Heart left ventricle (tissue), 16 donors: ENCODE measurements around the gene ANP32A. TPM values are rescaled to one million over a fixed set of nuclear protein-coding genes. Genes with fewer than 3 reads are reported as not detected.

ENCODE experiments used
- ATAC-seq, 4 donors: fragments of 200-7000 bp; cut with Tn5 transposase; one replicate each; pipeline ENCODE4 v1.9.1; 2020 to 2022; ENCODE audit warnings: moderate library complexity in 4 of 4, mild to moderate bottlenecking in 3 of 4, moderate number of reproducible peaks in 1 of 4
- DNase-seq, 5 donors: peaks; one replicate each; pipeline ENCODE4 v3.0.0-alpha.2; 2020
- H3K27ac ChIP-seq, 12 donors: fragments of 200-600 bp; sonication (generic) in 4 of 12; one replicate each; pipeline versions ENCODE4 v1.5.0 to v1.8.0; 2016 to 2022; ENCODE audit warnings: mild to moderate bottlenecking in 2 of 12
- H3K27me3 ChIP-seq, 9 donors: fragments of 200-600 bp; sonication (generic) in 2 of 9; one replicate each; pipeline versions ENCODE4 v1.5.1 to v1.8.0; 2016 to 2022; ENCODE audit warnings: mild to moderate bottlenecking in 3 of 9
- H3K36me3 ChIP-seq, 9 donors: fragments of 200-600 bp; sonication (generic) in 2 of 9; one replicate each; pipeline versions ENCODE4 v1.5.0 to v1.8.0; 2018 to 2022; ENCODE audit warnings: mild to moderate bottlenecking in 2 of 9
- H3K4me1 ChIP-seq, 12 donors: fragments of 200-600 bp; sonication (generic) in 4 of 12; one replicate each; pipeline versions ENCODE4 v1.5.0 to v1.8.0; 2016 to 2022; ENCODE audit warnings: mild to moderate bottlenecking in 3 of 12
- H3K4me3 ChIP-seq, 12 donors: fragments of 200-600 bp; sonication (generic) in 4 of 12; one replicate each; pipeline versions ENCODE4 v1.5.0 to v1.8.0; 2017 to 2022; ENCODE audit warnings: mild to moderate bottlenecking in 9 of 12, moderate library complexity in 4 of 12
- H3K9me3 ChIP-seq, 12 donors: fragments of 200-600 bp; sonication (generic) in 4 of 12; one replicate each; pipeline versions ENCODE4 v1.5.0 to v1.8.0; 2016 to 2022; ENCODE audit warnings: mild to moderate bottlenecking in 1 of 12
- POLR2A ChIP-seq, 2 donors: fragments of 450-650 bp; IDR thresholded peaks; one replicate each; pipeline ENCODE4 v1.6.1; 2017; ENCODE audit warnings: antibody characterized with exemption in 2 of 2, mild to moderate bottlenecking in 2 of 2, moderate library complexity in 2 of 2
- WGBS, 4 donors: extraction: QIAGEN DNeasy Blood & Tissue Kit in 2 of 4; methylation state at CpG; one replicate each; pipeline versions ENCODE4 v1.1.5 to v1.1.7; 2013 to 2018; 5-methylcytosine and 5-hydroxymethylcytosine counted together
- intact Hi-C, 10 donors: fragments of 100-400 bp; cut with DNase I; formaldehyde crosslinking; loops; one replicate each; pipeline versions ENCODE4 v1.11.1 to v1.14.2; 2022
- polyA plus RNA-seq, 2 donors: library from polyadenylated mRNA; stranded (reverse); fragments of 200-250 nt; gene quantifications; one replicate each; pipeline ENCODE4 v1.2.3, GENCODE V29; 2013
- total RNA-seq, 9 donors: library from RNA; depleted of rRNA in 2 of 9; stranded (reverse); fragments of >200 nt in 2 of 9; fragmentation: NEBNext Ultra II Directional in 3 of 9; extraction: Animal tissue kit (Norgen Biotek cat#: 25700) in 3 of 9; gene quantifications; one replicate each; pipeline versions ENCODE4 v1.1.0 to v1.2.4, GENCODE V29; 2016 to 2023
- TF ChIP-seq, protein P1 (sequence below), 12 donors: fragments of 200-600 bp; sonication (generic) in 4 of 12; IDR thresholded peaks; one replicate each; pipeline versions ENCODE4 v1.5.0 to v1.8.0; 2018 to 2022; ENCODE audit warnings: antibody characterized with exemption in 12 of 12, mild to moderate bottlenecking in 5 of 12
- donor health status: ischemic (EF 13 %, LVEDD 7.1; RV severe dilation, severe dysfunction).
- donor health status: healthy with polysubstance abuse.
- donor health status: DM: no; HTN: yes; CAD: no.
- donor health status: DM: no; HTN: no; CAD: no.
- donor health status: ischemic (EF 25% LVEDD 6.9; RV normal size, moderate dysfunction).
- donor health status: ischemic (EF 25% LVEDD 5.7; RV mildly dilated, moderate dysfunction).
- donor health status: healthy.
- donor health status: DM: yes; HTN: yes; CAD: no.
- donor health status: ischemic (EF 35%, LVEDD 5.7; RV mildly dilated, moderate dysfunction).
- donor health status: nonischemic (EF 11% LVEDD 7.7; RV severe dilation, severe dysfunction).
- donor health status: DM: yes; HTN: yes; CAD: no.
- donor health status: PGD.
- donor health status: ischemic (EF 29% LVEDD 5.4; RV normal size, mild dysfunction).
- donor health status: nonischemic (EF 23%, LVEDD 6.1; RV moderate dilation, normal function).

ANP32A gene
- total and polyA plus RNA-seq, 11 donors: 55.7 to 202 (median 142) TPM

DNA sequence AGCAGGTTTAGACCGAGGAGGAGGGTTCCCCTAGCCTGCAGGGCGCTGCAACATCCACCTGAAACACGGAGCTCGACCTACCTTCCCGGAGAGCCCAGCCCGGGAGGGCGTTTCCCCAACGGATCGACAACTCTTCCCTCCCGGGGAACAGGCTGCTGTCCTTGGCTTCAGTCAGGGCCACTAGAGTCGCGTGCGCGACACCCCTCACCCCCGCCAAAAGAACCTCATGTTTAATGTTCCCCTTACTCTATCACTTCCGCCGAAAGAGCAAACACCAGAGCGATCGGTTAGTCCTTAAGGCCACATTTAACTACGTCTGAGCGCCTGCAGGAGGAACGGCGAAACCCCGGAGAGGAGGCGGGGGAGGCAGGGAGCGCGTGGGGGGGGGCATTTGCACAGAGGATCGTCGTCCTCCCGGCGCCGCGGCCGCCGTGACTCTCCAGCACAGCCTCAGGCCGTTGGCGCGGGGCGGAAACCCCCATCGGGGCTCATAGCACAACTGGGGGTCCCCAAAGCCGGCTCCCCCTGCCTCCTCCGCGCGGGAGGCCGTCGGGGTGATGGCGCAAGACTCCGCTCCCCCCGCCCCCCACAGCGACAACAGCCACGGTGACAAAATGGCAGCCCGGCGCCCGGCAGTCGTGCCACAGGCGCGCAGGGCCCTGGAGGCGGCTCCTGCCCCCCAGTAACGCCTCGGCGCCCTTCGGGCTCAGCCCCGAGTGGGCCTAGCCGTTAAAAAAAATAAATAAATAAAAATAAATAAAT, 3.2 kb downstream of the ANP32A start:
- ATAC-seq: peak; percentile 17 to 45 (median 34)
- Histone ChIP-seq H3K9me3 (no peaks in the 10 kb centered on the region), H3K4me1 (peaks cover 0 to 57% (median 48%) of the 10 kb centered on the region in 12 donors), H3K27ac (peak overlapping the region; percentile 97 to 100 (median 100)), H3K36me3 (no peaks in the 10 kb centered on the region), H3K27me3 (no peaks in the 10 kb centered on the region), H3K4me3 (peak overlapping the region; percentile 80 to 98 (median 94))
- intact Hi-C loops: loop anchor here in 9 of 10 donors (1.0 to 10.0 kb wide), 8 partner anchors 23 to 113 kb away; no protein-coding TSS in a partner anchor
- peak; percentile 65 to 82 (median 75) for DNase-seq
- WGBS, 4 donors: 0% methylated on average over 56 to 64 of the region's 64 CpGs
- TF ChIP-seq, protein P1, sequence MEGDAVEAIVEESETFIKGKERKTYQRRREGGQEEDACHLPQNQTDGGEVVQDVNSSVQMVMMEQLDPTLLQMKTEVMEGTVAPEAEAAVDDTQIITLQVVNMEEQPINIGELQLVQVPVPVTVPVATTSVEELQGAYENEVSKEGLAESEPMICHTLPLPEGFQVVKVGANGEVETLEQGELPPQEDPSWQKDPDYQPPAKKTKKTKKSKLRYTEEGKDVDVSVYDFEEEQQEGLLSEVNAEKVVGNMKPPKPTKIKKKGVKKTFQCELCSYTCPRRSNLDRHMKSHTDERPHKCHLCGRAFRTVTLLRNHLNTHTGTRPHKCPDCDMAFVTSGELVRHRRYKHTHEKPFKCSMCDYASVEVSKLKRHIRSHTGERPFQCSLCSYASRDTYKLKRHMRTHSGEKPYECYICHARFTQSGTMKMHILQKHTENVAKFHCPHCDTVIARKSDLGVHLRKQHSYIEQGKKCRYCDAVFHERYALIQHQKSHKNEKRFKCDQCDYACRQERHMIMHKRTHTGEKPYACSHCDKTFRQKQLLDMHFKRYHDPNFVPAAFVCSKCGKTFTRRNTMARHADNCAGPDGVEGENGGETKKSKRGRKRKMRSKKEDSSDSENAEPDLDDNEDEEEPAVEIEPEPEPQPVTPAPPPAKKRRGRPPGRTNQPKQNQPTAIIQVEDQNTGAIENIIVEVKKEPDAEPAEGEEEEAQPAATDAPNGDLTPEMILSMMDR (IDR thresholded peaks at IDR 0.05): no peak
- no peak for TF ChIP-seq POLR2A (IDR thresholded peaks at IDR 0.05)

DNA sequence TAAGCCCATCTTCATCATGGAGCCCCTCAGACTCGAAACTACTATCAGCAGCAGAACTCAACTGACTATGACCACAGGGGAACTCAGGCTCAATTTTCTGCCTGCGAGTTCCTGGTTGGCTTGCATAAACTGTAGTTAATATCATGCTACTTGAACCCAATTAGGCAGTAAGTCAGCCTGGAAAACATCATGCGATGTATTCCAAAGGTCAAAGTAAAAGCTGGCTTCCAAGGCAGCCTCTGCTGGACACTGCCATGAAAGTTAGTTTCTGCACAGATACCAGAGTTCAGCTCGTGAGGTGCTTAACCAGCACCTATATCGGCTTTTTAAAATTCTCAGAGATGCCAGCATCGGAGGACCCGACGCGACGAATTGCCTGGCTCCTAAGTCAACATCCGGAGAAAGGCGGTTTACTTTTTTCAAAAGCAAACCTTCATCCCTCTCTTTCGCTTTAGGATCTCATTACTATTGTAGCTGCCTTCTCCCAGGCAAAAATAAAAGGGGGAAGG, 3.8 kb downstream of the ANP32A start:
- DNase-seq (no peak), ATAC-seq (peak in 2 of 4 donors; percentile 4 to 6)
- intact Hi-C loops: loop anchor here in 9 of 10 donors (2.0 to 10.0 kb wide), 6 partner anchors 22 to 112 kb away; no protein-coding TSS in a partner anchor
- no peaks in the 10 kb centered on the region for H3K9me3 ChIP-seq
- H3K4me1 ChIP-seq: peaks cover 0 to 57% (median 51%) of the 10 kb centered on the region in 12 donors
- H3K27me3 ChIP-seq: no peaks in the 10 kb centered on the region
- H3K4me3 ChIP-seq: peak overlapping the region; percentile 80 to 98 (median 94)
- 2% methylated on average over 12 to 13 of the region's 13 CpGs for WGBS, 4 donors
- H3K27ac ChIP-seq: peak overlapping the region; percentile 97 to 100 (median 100)
- no peak for TF ChIP-seq POLR2A (IDR thresholded peaks at IDR 0.05)
- TF ChIP-seq, protein P1 (IDR thresholded peaks at IDR 0.05): peak in 1 of 12 donors; percentile 12
- no peaks in the 10 kb centered on the region for H3K36me3 ChIP-seq

DNA sequence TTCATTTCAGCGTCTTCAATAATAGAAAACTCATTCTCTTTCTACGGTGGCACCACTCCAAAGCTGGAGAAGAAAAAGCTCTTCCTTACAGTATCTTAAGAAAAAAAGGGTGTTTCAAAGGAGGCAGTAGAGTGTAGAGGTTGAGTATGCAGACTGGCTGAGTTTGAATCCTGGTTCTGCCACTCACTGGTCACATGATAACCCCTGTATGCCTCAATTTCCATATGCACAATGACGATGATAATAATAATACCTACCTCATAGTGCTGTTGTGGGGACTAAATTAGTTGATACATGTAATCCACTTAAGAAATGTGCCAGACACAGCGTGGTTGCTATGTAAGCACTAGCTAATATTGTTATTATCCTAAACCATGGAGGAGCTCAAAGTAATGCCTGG, 4.5 kb downstream of the ANP32A start:
- no peaks in the 10 kb centered on the region for H3K27me3 ChIP-seq
- TF ChIP-seq POLR2A (IDR thresholded peaks at IDR 0.05): no peak
- TF ChIP-seq, protein P1 (IDR thresholded peaks at IDR 0.05): no peak
- H3K4me3 ChIP-seq: peak overlapping the region in 8 of 12 donors; percentile 88 to 97 (median 93)
- DNase-seq (no peak), ATAC-seq (no peak)
- H3K27ac ChIP-seq: peak overlapping the region in 11 of 12 donors; percentile 97 to 100 (median 100)
- 49 to 56% (median 52%) methylated on average over 4 of the region's 4 CpGs for WGBS, 4 donors
- peaks cover 0 to 59% (median 55%) of the 10 kb centered on the region in 12 donors for H3K4me1 ChIP-seq
- no peaks in the 10 kb centered on the region for H3K36me3 ChIP-seq
- no peaks in the 10 kb centered on the region for H3K9me3 ChIP-seq
- intact Hi-C loops: loop anchor here in 9 of 10 donors (2.0 to 10.0 kb wide), 6 partner anchors 21 to 111 kb away; no protein-coding TSS in a partner anchor

DNA sequence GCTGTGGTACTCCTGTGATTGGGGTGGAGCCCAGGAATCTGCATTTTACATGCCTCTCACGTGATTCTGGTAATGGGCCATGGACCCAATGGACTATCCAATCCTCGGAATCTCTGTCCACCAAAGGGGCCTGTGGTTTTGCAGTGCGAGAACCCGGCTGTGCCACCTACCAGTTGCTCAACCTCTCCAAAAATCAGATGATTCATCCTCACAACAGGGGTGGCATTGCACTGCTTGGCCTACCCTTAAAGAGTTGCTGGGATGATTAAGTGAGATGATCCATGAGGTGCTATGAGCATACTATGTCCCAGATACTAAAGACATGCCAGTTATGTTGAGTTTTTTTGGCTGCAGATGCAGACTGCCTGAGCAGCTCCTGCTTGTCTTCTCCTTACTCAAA, 5.1 kb downstream of the ANP32A start:
- TF ChIP-seq, protein P1 (IDR thresholded peaks at IDR 0.05): no peak
- TF ChIP-seq POLR2A (IDR thresholded peaks at IDR 0.05): no peak
- Histone ChIP-seq H3K27ac (peak overlapping the region in 8 of 12 donors; percentile 99 to 100 (median 100)), H3K36me3 (no peaks in the 10 kb centered on the region), H3K4me3 (no peak overlapping the region), H3K4me1 (peaks cover 0 to 65% (median 60%) of the 10 kb centered on the region in 12 donors), H3K9me3 (no peaks in the 10 kb centered on the region), H3K27me3 (no peaks in the 10 kb centered on the region)
- ATAC-seq: no peak
- WGBS, 4 donors: 64 to 77% (median 68%) methylated on average over 4 of the region's 4 CpGs
- intact Hi-C loops: loop anchor here in 9 of 10 donors (5.0 to 10.0 kb wide), 5 partner anchors 33 to 111 kb away; no protein-coding TSS in a partner anchor
- no peak for DNase-seq
